ENCODE data around the gene PNKD.

PNKD gene

DNA sequence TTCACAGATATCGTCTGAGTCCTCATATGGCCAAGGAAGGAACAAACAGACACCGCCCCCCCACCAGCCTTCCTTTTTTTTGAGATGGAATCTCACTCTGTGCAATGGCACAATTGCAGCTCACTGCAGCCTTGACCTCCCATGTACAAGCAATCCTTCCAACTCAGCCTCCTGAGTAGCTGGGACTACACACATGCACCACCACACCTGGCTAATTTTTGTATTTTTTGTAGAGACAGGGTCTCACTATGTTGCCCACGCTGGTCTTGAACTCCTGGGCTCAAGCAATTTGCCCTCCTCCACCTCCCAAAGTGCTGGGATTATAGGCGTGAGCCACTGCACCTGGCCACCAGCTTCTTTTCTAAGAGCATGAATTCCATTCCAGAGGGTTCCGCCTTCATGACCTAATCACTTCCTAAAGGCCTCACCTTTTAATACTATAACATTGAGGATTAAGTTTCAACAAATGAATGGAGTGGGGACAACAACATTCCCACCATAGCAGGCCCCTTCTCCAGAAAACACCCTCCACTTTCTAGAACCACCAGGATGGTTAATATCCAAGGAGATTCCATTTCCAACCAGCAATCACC is 24.2 kb downstream of the PNKD start:
- no peak for TF ChIP-seq CTCF (IDR thresholded peaks at IDR 0.05; ENCODE audit: control insufficient read depth, insufficient read depth, low read depth, low read length, missing control alignments)
- H3K4me3 ChIP-seq (ENCODE audit: control insufficient read depth, low read depth, low read length), result no peak overlapping the region
- no peak for DNase-seq (ENCODE audit: low read depth)

DNA sequence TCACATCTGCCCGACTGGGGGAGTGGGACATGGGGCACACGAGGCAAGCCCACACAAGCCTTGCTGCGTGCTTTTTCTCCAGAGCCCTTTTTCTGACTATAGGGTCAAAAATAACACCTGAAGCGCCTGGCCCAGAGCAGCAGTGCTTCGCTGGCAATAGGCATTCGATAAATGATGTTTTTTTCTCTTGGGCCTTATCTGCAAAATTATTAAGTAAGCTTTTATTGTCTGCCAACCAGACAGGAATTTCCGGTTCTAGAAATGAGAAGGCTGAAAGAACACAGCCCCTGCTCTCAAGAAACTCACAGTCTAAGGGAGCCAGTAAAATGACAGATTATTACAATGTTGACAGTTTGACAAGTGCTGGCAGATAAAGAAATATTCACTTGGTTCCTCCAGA is 24.7 kb downstream of the PNKD start:
- no peak for TF ChIP-seq CTCF (IDR thresholded peaks at IDR 0.05; ENCODE audit: control insufficient read depth, insufficient read depth, low read depth, low read length, missing control alignments)
- no peak for DNase-seq (ENCODE audit: low read depth)
- H3K4me3 ChIP-seq (ENCODE audit: control insufficient read depth, low read depth, low read length), result no peak overlapping the region

GRCh38 chr2:218296200-218296599 is 25.9 kb downstream of the PNKD start:
- TF ChIP-seq CTCF (IDR thresholded peaks at IDR 0.05; ENCODE audit: control insufficient read depth, insufficient read depth, low read depth, low read length, missing control alignments), result no peak
- H3K4me3 ChIP-seq (ENCODE audit: control insufficient read depth, low read depth, low read length), result no peak overlapping the region

GRCh38 chr2:218296847-218297246 is 26.5 kb downstream of the PNKD start:
- no peak for TF ChIP-seq CTCF (IDR thresholded peaks at IDR 0.05; ENCODE audit: control insufficient read depth, insufficient read depth, low read depth, low read length, missing control alignments)
- no peak for DNase-seq (ENCODE audit: low read depth)
- H3K4me3 ChIP-seq (ENCODE audit: control insufficient read depth, low read depth, low read length), result no peak overlapping the region

More at GRCh38 chr2:218296200-218296599, 25.9 kb downstream of the PNKD start:
- no peak for DNase-seq (ENCODE audit: low read depth)

GRCh38 chr2:218298314-218298875 is 28.1 kb downstream of the PNKD start:
- no peak for DNase-seq (ENCODE audit: low read depth)
- no peak overlapping the region for H3K4me3 ChIP-seq (ENCODE audit: control insufficient read depth, low read depth, low read length)
- no peak for TF ChIP-seq CTCF (IDR thresholded peaks at IDR 0.05; ENCODE audit: control insufficient read depth, insufficient read depth, low read depth, low read length, missing control alignments)

- H3K4me3 ChIP-seq (ENCODE audit: control insufficient read depth, low read depth, low read length), result no peak overlapping the region
- no peak for TF ChIP-seq CTCF (IDR thresholded peaks at IDR 0.05; ENCODE audit: control insufficient read depth, insufficient read depth, low read depth, low read length, missing control alignments)
These were observed 29.8 kb downstream of the PNKD start for GRCh38 chr2:218300141-218300540.

More at GRCh38 chr2:218300141-218300540, 29.8 kb downstream of the PNKD start:
- no peak for DNase-seq (ENCODE audit: low read depth)
